ENCODE results near the gene PKD1L1.

The PKD1L1 gene

DNA sequence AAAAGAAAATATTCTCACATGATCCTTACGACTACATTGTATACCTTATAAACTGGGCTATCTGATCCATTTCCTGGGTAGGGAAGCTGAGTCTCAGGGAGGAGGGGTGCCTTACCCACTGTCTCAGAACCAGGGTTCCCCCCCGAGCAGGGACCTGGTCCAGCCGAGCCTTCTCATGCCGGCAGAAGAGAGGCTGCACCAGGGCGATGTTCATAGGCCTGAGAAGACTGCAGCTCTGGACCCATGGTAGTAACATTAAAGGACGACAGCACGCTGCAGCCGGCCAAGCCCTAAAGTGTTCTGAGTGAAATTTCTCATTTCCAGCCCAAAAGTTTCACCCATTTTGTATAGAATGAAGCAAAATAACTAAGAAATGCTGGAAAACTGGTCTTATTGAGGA lies 203.4 kb downstream of the PKD1L1 start:
- no peak for DNase-seq (ENCODE audit: low read depth)
- TF ChIP-seq CTCF (IDR thresholded peaks at IDR 0.05; ENCODE audit: low read depth, low read length) (no peak), POLR2A (IDR thresholded peaks at IDR 0.05; ENCODE audit: extremely low read depth, insufficient read length) (no peak), MAX (IDR thresholded peaks at IDR 0.05; ENCODE audit: low read depth, low read length) (no peak), MYC (IDR thresholded peaks at IDR 0.05; ENCODE audit: low read depth, low read length) (no peak)
- no peak overlapping the region for H3K4me3 ChIP-seq (ENCODE audit: low read depth, low read length)

DNA sequence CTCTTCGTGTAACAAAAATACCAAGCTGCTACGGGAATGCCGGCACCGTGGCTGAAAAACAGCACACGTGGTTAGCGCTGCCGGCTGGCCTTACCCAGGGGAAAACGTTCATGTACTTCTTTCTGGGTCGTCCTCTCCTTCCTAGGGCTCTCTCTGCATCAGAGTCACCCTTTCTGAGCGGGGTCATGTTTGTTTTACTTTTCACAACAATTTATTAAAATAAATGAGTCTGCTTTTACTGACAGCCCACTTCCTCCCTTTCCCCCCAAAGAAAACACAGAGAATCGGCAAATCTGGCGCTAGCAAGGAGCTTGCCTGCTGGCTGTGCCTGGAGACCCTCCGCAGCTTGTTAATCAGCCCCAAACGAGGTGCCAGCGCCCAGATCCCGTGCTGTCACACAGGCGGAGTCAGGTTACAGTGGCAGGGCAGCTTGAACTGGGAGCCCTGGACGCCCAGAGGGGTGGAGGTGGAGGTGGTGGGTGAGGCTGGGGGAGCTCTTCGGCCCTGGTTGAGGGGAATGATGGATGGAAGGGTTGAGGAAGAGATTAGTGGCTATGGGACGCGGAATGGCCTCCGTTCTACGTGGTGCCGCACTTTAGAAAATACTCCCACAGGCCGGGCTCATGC lies 204.2 kb downstream of the PKD1L1 start:
- no peak for DNase-seq (ENCODE audit: low read depth)
- TF ChIP-seq POLR2A (IDR thresholded peaks at IDR 0.05; ENCODE audit: extremely low read depth, insufficient read length) (no peak), MAX (IDR thresholded peaks at IDR 0.05; ENCODE audit: low read depth, low read length) (no peak), CTCF (IDR thresholded peaks at IDR 0.05; ENCODE audit: low read depth, low read length) (no peak), MYC (IDR thresholded peaks at IDR 0.05; ENCODE audit: low read depth, low read length) (no peak)

GRCh38 chr7:47741984-47742383 lies 206.3 kb downstream of the PKD1L1 start:
- TF ChIP-seq MYC (IDR thresholded peaks at IDR 0.05; ENCODE audit: low read depth, low read length) (no peak), POLR2A (IDR thresholded peaks at IDR 0.05; ENCODE audit: extremely low read depth, insufficient read length) (no peak)
- DNase-seq (ENCODE audit: low read depth): no peak
- no peak overlapping the region for H3K4me3 ChIP-seq (ENCODE audit: low read depth, low read length)

More for the DNA sequence above, 204.2 kb downstream of the PKD1L1 start:
- H3K4me3 ChIP-seq (ENCODE audit: low read depth, low read length): no peak overlapping the region

DNA sequence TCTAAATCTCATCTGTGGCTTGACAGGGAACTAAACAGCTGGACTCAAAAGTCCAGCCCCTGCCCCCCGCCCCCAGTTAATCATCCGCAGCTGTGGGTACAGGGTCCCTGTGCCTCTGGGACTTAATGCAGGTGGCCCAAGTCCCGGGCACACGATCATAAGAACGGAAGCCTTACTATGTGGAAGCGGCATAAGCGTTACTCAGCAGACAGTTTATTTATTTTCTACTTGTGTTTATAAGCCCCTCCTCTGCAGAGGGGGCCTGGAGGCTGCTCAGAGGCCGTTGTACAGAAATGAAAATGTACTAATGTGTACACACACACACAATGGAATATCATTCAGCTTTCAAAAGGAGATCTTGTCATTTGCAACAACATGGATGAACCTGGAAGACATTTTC lies 208.4 kb downstream of the PKD1L1 start:
- no peak for TF ChIP-seq MYC (IDR thresholded peaks at IDR 0.05; ENCODE audit: low read depth, low read length)
- TF ChIP-seq CTCF (IDR thresholded peaks at IDR 0.05; ENCODE audit: low read depth, low read length): no peak
- TF ChIP-seq MAX (IDR thresholded peaks at IDR 0.05; ENCODE audit: low read depth, low read length): no peak
- no peak for TF ChIP-seq POLR2A (IDR thresholded peaks at IDR 0.05; ENCODE audit: extremely low read depth, insufficient read length)
- DNase-seq (ENCODE audit: low read depth): no peak
- no peak overlapping the region for H3K4me3 ChIP-seq (ENCODE audit: low read depth, low read length)

GRCh38 chr7:47739301-47739875 lies 208.9 kb downstream of the PKD1L1 start:
- no peak for DNase-seq (ENCODE audit: low read depth)
- no peak overlapping the region for H3K4me3 ChIP-seq (ENCODE audit: low read depth, low read length)
- TF ChIP-seq MYC (IDR thresholded peaks at IDR 0.05; ENCODE audit: low read depth, low read length) (no peak), MAX (IDR thresholded peaks at IDR 0.05; ENCODE audit: low read depth, low read length) (no peak), CTCF (IDR thresholded peaks at IDR 0.05; ENCODE audit: low read depth, low read length) (no peak), POLR2A (IDR thresholded peaks at IDR 0.05; ENCODE audit: extremely low read depth, insufficient read length) (no peak)

DNA sequence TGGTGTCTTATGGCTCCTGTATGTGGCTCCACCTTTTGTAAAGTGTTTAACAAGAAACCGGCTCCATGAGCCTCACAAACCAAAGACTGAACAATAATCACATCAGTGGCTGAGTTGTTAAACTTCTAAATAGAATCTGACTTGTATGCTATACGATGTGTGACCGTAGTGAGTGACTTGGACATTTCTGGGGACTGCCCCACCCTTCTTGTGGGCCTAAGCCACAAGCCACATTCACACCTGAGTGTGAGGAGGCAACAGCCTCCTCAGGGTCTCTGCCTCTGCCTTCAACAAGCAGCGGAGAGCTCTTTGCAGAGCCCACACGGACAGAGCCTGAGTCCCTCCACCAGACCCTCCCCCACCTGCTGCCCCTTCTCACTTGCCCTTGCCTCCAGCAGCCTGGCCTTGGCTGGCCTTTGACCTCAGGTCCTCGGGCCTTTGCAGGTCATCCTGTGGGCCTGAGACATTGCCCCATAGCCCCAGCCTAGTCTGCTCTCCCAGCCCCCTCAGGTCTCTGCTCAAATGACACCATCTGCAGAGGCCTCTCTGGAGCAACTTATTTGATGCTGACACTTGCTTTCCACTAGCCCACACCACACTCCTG lies 209.6 kb downstream of the PKD1L1 start:
- TF ChIP-seq MYC (IDR thresholded peaks at IDR 0.05; ENCODE audit: low read depth, low read length) (no peak), CTCF (IDR thresholded peaks at IDR 0.05; ENCODE audit: low read depth, low read length) (no peak), MAX (IDR thresholded peaks at IDR 0.05; ENCODE audit: low read depth, low read length) (no peak), POLR2A (IDR thresholded peaks at IDR 0.05; ENCODE audit: extremely low read depth, insufficient read length) (no peak)
- DNase-seq (ENCODE audit: low read depth): no peak
- no peak overlapping the region for H3K4me3 ChIP-seq (ENCODE audit: low read depth, low read length)

Data from NB4 (cell line).